GM13977 (cell line): ENCODE results near the gene TACC2.

Source experiments
- DNase-seq: peaks from one replicate; pipeline ENCODE4 v3.0.0; 2012; ENCODE audit warnings: low spot score
- CTCF ChIP-seq: IDR thresholded peaks from 2 replicates; pipeline ENCODE4 v1.5.1; 2012; ENCODE audit warnings: mild to moderate bottlenecking, control low read depth; ENCODE audit not compliant: insufficient read depth; ENCODE audit errors: extremely low read depth, missing control alignments
- in situ Hi-C: fragments of 300-500 bp; cut with MboI; formaldehyde crosslinking; loops from one replicate; pipeline ENCODE4 v1.12.0; 2022; ENCODE audit warnings: low sequenced_read_pairs, low pct_unique_long_range_greater_than_20kb, mixed read lengths, inconsistent platforms; ENCODE audit not compliant: unreplicated experiment

The TACC2 gene

GRCh38 chr10:122164815-122165483 lies 176.0 kb downstream of the TACC2 start:
- no peak for TF ChIP-seq CTCF
- in situ Hi-C loops, result no loop called here
- no peak for DNase-seq

GRCh38 chr10:122165484-122166276 lies 176.7 kb downstream of the TACC2 start:
- in situ Hi-C loops, result no loop called here
- no peak for DNase-seq
- no peak for TF ChIP-seq CTCF

GRCh38 chr10:122168101-122168500 lies 179.1 kb downstream of the TACC2 start:
- DNase-seq, result no peak
- in situ Hi-C loops, result no loop called here
- TF ChIP-seq CTCF, result no peak

- in situ Hi-C loops, result no loop called here
- TF ChIP-seq CTCF, result no peak
- no peak for DNase-seq
Observed at GRCh38 chr10:122168598-122169394, 179.8 kb downstream of the TACC2 start.

- no peak for DNase-seq
- no peak for TF ChIP-seq CTCF
- in situ Hi-C loops, result no loop called here
Observed at GRCh38 chr10:122170802-122171201, 181.8 kb downstream of the TACC2 start.

- DNase-seq, result no peak
- in situ Hi-C loops, result no loop called here
- TF ChIP-seq CTCF, result no peak
Observed at GRCh38 chr10:122171302-122172075, 182.5 kb downstream of the TACC2 start.
